Superior temporal gyrus (tissue), 1 donor: ENCODE data around the gene ATP11A.
A peak's percentile ranks its signal among the peaks of the same experiment; 100 is the strongest.

Experiments
- DNase-seq: peaks from one replicate; pipeline ENCODE4 v3.0.0-alpha.2; 2016; ENCODE audit errors: extremely low spot score

ATP11A gene

GRCh38 chr13:112741835-112742570, 52.2 kb downstream of the ATP11A start:
- no peak for DNase-seq

GRCh38 chr13:112742583-112742982, 52.7 kb downstream of the ATP11A start:
- no peak for DNase-seq

- DNase-seq, result peak; percentile 10
Measured at GRCh38 chr13:112743451-112744167, 53.8 kb downstream of the ATP11A start.

- DNase-seq, result peak; percentile 56
Measured at GRCh38 chr13:112744168-112745021, 54.6 kb downstream of the ATP11A start.

- no peak for DNase-seq
Measured at GRCh38 chr13:112746044-112746443, 56.2 kb downstream of the ATP11A start.

- DNase-seq, result peak; percentile 79
Measured at GRCh38 chr13:112747256-112747655, 57.4 kb downstream of the ATP11A start.

GRCh38 chr13:112748947-112749735, 59.3 kb downstream of the ATP11A start:
- peak; percentile 84 for DNase-seq

- peak; percentile 61 for DNase-seq
Measured at GRCh38 chr13:112750570-112750969, 60.7 kb downstream of the ATP11A start.

GRCh38 chr13:112751617-112752016, 61.8 kb downstream of the ATP11A start:
- no peak for DNase-seq

- DNase-seq, result no peak
Measured at GRCh38 chr13:112752211-112752610, 62.4 kb downstream of the ATP11A start.

GRCh38 chr13:112752711-112753541, 63.1 kb downstream of the ATP11A start:
- peak; percentile 79 for DNase-seq

- no peak for DNase-seq
Measured at GRCh38 chr13:112753833-112754232, 64.0 kb downstream of the ATP11A start.

GRCh38 chr13:112754281-112755025, 64.6 kb downstream of the ATP11A start:
- no peak for DNase-seq

- no peak for DNase-seq
Measured at GRCh38 chr13:112755331-112755730, 65.5 kb downstream of the ATP11A start.

- no peak for DNase-seq
Measured at GRCh38 chr13:112756081-112756480, 66.2 kb downstream of the ATP11A start.

- no peak for DNase-seq
Measured at GRCh38 chr13:112756511-112756966, 66.7 kb downstream of the ATP11A start.

GRCh38 chr13:112756967-112757758, 67.3 kb downstream of the ATP11A start:
- DNase-seq, result peak; percentile 96

- no peak for DNase-seq
Measured at GRCh38 chr13:112757759-112758086, 67.9 kb downstream of the ATP11A start.

- DNase-seq, result no peak
Measured at GRCh38 chr13:112759053-112759452, 69.2 kb downstream of the ATP11A start.
